NB4 (cell line): ENCODE measurements around the gene SLC45A1.

Source experiments
- CTCF ChIP-seq: IDR thresholded peaks from one replicate; pipeline ENCODE4 v1.5.1; 2012; ENCODE audit warnings: low read depth, low read length
- MAX ChIP-seq: IDR thresholded peaks from 2 replicates; pipeline ENCODE4 v1.6.1; 2011; ENCODE audit warnings: low read depth, low read length
- MYC ChIP-seq: IDR thresholded peaks from 2 replicates; pipeline ENCODE4 v1.6.1; 2011; ENCODE audit warnings: low read depth, low read length
- POLR2A ChIP-seq: IDR thresholded peaks from 2 replicates; pipeline ENCODE4 v1.6.1; 2011; ENCODE audit warnings: mild to moderate bottlenecking; ENCODE audit not compliant: insufficient read length; ENCODE audit errors: extremely low read depth

GRCh38 chr1:8293641-8294169 lies 24.2 kb upstream of the SLC45A1 start:
- TF ChIP-seq CTCF (no peak), POLR2A (no peak), MAX (no peak), MYC (no peak)
